HEK293 (cell line): ENCODE measurements around the gene C5orf15.

Experiments used
- CTCF ChIP-seq: fragments of 450-650 bp; formaldehyde crosslinking; IDR thresholded peaks from 2 replicates; pipeline ENCODE4 v1.5.1; 2016; ENCODE audit warnings: missing biosample characterization, missing genetic modification characterization
- ZBTB1 ChIP-seq: fragments of 450-650 bp; formaldehyde crosslinking; IDR thresholded peaks from 2 replicates; pipeline ENCODE4 v1.5.1; 2016; ENCODE audit warnings: missing biosample characterization, missing genetic modification characterization
- ZBTB10 ChIP-seq: fragments of 450-650 bp; formaldehyde crosslinking; IDR thresholded peaks from 2 replicates; pipeline ENCODE4 v1.5.1; 2016; ENCODE audit warnings: missing biosample characterization, missing genetic modification characterization

- TF ChIP-seq CTCF (tag by site-specific recombination) (no peak), ZBTB10 (no peak), ZBTB1 (tag by site-specific recombination) (no peak)
Measured at GRCh38 chr5:133962801-133963476, 5.5 kb downstream of the C5orf15 start.
